DMS 273 treated with DMSO at 0.1 percent for 48 hours (cell line): ENCODE measurements around the gene TRIP4.
"Not testable (repeated sequence)": the region's sequence is repeated elsewhere in the genome, so short reads cannot be mapped to it uniquely, and the experiment has no call there.

ENCODE experiments used
- DNase-seq: peaks from one replicate; lab custom pipeline; 2025; lab: John Stamatoyannopoulos, UW

TRIP4 gene

DNA sequence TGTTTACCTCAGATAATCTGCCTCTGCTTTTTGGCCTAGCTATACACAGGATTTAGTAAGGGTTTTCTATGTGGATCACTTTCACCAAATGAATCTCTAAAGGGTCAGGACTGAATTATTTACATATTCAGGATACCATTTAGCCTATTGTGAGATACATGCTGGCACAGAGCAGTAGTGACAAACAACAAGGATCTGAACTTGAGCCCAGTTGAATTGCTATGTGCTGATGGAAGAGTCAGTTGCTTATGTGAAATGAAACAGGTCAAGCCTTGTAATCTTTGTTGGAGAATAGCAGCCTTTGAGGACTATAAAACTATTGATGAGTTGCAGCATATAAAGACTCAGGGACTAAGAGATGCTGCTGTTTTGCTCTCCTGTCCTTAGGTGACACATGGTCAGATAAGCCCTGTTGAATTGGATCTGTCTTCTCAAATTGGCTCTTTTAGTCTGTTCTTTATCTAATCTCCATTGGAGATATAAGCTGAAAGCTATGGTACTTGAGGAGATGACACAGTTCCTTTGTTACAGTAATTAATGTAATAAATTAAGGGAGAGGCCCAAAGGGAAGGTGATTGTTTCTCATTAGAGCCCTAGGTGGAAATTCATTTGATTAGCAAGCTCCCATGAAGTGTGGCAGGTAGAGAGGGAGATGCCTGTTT is 103.1 kb downstream of the TRIP4 start:
- no peak for DNase-seq

DNA sequence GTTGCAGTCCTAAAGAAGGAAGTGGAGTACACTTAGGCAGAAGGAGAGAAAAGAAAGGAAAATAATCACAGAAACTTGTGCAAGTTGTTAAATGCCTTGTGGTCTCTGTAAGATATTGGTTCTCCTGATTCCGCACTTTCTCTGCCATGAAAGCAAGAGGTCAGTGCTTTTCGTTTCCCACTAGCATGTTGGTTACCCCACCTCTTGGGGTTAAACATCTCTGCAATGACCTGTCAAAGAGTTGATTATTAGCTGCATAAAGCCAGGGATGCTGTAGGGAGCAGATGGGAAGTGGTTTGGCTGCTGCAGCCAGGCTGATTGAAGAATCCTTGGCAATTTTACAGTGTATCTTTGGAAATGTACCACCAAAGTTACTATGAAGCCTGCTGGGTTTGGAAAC is 106.0 kb downstream of the TRIP4 start:
- DNase-seq, result no peak

DNA sequence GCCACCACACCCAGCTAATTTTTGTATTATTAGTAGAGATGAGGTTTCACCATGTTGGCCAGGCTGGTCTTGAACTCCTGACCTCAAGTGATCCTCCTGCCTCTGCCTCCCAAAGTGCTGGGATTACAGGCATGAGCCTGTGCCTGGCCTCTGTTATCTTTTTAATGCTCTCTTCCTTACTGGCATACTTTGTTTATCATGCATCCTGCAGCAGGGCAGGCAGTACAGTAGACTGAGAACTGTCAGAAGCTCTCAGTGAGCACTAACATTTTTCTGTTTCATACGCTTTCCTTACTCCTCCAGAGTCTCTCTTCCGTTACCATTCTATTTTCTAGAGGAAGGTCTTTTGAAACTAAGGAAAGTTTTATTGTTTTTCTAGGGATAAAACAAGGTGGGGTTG is 108.3 kb downstream of the TRIP4 start:
- not testable (repeated sequence) for DNase-seq

DNA sequence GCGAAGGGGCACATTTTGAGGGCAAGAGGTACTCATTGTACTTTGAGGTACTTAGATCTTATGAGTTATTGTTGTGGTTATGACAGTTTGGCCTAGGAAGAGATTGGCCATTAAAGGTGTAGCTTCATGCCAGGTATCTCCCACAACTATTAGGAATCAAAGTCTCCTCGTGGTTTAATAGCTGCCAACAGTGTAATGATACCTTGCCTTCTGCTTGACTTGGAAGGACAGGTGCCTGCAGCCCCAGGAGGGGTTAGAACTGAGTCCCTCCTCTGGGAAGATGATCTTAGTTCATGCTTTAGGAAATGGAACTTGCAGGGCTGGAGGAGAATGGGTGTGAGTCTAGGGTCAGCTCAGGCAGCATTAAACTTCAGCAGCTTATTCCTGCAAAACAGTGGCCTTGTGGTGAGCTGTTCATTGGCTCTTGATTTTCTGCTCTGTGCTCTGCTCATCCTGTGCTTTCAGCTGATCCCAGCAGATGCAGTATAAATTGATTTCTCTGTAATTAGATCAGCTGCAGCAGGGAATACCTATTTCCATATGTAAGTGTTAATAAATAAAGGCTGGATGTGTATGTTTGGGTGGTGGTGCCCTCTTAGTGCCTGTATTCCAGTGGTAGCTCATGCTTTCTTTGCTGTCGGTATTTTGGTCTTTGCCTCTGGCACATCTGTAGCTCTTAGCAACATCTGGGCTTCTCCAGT is 113.2 kb downstream of the TRIP4 start:
- DNase-seq, result no peak

GRCh38 chr15:64501396-64501715 is 113.7 kb downstream of the TRIP4 start:
- DNase-seq, result peak; percentile 85

DNA sequence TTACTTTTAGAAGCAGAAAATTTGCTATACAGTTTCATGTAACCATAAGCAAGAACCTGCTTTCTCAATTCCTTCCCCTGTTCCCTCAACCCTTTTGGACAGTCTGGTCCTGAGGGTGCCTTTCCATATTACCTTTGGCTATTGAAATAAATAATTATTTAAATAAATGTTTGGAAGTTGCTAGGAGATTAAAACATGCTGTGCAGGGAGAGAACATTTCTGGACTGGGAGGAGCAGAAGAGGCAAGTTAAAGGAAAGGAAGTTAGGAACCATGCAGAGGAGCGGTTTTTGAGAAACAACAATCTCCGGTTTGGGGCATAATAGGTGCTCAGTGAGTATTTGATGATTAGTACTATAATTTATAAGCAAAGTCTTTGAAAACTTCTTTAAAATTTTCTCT is 114.5 kb downstream of the TRIP4 start:
- DNase-seq, result no peak

GRCh38 chr15:64502551-64502950 is 114.9 kb downstream of the TRIP4 start:
- DNase-seq, result no peak

DNA sequence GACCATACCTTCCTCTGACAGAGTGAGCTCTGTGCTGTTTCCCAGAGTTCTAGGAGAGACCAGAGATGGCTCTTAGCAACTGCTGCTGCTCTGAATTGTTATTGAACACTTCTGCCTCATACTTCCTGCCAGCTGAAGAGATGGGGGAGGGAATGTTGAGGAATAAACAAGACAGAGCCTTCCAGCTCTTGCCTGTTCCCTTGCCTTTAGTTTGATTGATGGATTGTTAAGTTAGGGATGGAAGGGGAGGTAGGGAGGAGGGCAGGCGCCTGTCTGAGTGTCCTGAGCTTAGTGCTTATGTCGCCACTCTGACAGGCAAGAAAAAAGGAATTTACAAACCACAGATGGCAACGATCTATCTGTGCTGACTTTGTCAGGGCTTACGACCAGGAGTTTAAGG is 115.6 kb downstream of the TRIP4 start:
- DNase-seq, result no peak

GRCh38 chr15:64503640-64504039 is 116.0 kb downstream of the TRIP4 start:
- DNase-seq, result no peak
